GM12875 (cell line): Measurements from ENCODE around the gene SEMA5A.

Source experiments
- H3K4me3 ChIP-seq: one replicate; pipeline ENCODE4 v1.5.1; 2011; ENCODE audit warnings: low read depth, low read length, control low read depth
- TF ChIP-seq, protein P1 (sequence below): IDR thresholded peaks from 2 replicates; pipeline ENCODE4 v1.5.1; 2011; ENCODE audit warnings: low read depth, mild to moderate bottlenecking, control low read depth, inconsistent platforms, low read length, moderate library complexity, borderline replicate concordance; ENCODE audit not compliant: insufficient read depth

The SEMA5A gene

GRCh38 chr5:9428272-9428671 is 117.6 kb downstream of the SEMA5A start:
- H3K4me3 ChIP-seq = no peak overlapping the region
- TF ChIP-seq, protein P1, sequence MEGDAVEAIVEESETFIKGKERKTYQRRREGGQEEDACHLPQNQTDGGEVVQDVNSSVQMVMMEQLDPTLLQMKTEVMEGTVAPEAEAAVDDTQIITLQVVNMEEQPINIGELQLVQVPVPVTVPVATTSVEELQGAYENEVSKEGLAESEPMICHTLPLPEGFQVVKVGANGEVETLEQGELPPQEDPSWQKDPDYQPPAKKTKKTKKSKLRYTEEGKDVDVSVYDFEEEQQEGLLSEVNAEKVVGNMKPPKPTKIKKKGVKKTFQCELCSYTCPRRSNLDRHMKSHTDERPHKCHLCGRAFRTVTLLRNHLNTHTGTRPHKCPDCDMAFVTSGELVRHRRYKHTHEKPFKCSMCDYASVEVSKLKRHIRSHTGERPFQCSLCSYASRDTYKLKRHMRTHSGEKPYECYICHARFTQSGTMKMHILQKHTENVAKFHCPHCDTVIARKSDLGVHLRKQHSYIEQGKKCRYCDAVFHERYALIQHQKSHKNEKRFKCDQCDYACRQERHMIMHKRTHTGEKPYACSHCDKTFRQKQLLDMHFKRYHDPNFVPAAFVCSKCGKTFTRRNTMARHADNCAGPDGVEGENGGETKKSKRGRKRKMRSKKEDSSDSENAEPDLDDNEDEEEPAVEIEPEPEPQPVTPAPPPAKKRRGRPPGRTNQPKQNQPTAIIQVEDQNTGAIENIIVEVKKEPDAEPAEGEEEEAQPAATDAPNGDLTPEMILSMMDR = no peak

GRCh38 chr5:9425710-9426109 is 120.2 kb downstream of the SEMA5A start:
- TF ChIP-seq, protein P1 = no peak
- H3K4me3 ChIP-seq = no peak overlapping the region

DNA sequence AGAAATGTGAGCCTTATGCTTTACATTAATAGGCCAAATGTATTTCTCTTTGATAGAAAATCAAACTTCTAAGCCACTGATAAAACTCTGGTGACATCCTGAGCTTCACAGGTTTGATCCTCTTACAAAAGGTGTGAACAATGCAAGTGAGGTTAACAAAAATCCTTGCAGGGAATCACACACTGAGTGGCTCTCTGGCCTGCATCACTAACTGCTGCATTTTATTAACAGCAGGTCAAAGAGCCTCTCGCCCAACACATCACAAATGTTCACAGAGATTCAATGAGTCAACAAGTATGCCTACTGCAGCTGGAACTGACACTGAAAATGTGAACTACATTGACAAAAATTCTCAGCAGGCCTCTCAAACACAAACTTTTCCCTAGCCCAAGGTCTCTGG is 122.3 kb downstream of the SEMA5A start:
- H3K4me3 ChIP-seq = no peak overlapping the region
- TF ChIP-seq, protein P1 = no peak

DNA sequence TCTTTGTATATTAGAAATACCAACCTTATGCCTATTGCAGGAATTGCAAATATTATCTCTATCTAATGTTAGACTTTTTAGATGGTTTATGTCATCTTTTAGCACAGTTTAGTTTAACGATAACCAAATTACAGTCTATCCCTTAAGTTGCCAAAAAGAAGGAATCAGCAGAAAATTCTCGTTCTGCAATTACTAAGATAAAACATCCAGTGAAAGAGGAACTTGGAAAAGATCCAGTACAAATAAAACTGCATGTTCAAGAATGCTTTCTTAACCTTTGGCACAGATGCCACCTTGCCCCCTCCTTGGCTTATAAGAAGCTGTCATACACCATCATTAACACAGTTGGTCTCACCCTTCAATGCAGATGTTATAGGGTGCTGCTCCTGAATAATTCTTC is 124.0 kb downstream of the SEMA5A start:
- TF ChIP-seq, protein P1 = no peak
- no peak overlapping the region for H3K4me3 ChIP-seq

DNA sequence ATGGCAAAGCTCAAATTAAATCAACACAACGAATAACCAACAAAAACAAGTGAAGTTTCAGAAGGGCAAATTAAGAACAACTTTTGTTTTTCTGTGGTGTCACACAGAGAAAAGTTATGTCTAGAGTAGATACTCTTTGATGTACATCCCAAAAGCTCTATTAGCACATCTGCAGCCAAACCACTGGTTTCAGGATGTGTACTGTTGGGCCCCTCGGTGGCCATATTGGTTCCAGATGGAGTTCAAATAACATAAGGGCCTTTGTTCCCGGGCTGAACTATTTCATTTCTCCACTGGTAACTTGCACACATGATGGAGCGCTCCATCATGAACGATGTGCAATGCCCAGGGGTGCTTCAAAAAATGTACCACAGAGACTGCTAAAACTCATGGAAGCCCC is 126.1 kb downstream of the SEMA5A start:
- TF ChIP-seq, protein P1 = no peak
- no peak overlapping the region for H3K4me3 ChIP-seq

- TF ChIP-seq, protein P1 = no peak
These were observed 130.3 kb downstream of the SEMA5A start for GRCh38 chr5:9415566-9415965.

GRCh38 chr5:9415091-9415490 is 130.8 kb downstream of the SEMA5A start:
- TF ChIP-seq, protein P1 = no peak
- H3K4me3 ChIP-seq = no peak overlapping the region

More at GRCh38 chr5:9415566-9415965, 130.3 kb downstream of the SEMA5A start:
- no peak overlapping the region for H3K4me3 ChIP-seq
